Transverse colon (tissue), 3 donors: ENCODE data around the gene ZBED6.

Experiments
- POLR2A ChIP-seq: fragments of 450-650 bp; IDR thresholded peaks from one replicate; pipeline ENCODE4 v1.6.1; 2016; ENCODE audit warnings: antibody characterized with exemption, mild to moderate bottlenecking, moderate library complexity
- TF ChIP-seq, protein P1 (sequence below), 5 experiments: fragments of 200-600 bp in 3 of 5; fragments of 450-650 bp in 2 of 5; sonication (generic) in 3 of 5; IDR thresholded peaks; 1 replicate in 2 of 5; 2 replicates in 3 of 5; pipeline ENCODE4 v1.5.1; 2016 to 2017; ENCODE audit warnings: antibody characterized with exemption in 5 of 5, inconsistent platforms in 3 of 5, mild to moderate bottlenecking in 2 of 5, moderate library complexity in 1 of 5

DNA sequence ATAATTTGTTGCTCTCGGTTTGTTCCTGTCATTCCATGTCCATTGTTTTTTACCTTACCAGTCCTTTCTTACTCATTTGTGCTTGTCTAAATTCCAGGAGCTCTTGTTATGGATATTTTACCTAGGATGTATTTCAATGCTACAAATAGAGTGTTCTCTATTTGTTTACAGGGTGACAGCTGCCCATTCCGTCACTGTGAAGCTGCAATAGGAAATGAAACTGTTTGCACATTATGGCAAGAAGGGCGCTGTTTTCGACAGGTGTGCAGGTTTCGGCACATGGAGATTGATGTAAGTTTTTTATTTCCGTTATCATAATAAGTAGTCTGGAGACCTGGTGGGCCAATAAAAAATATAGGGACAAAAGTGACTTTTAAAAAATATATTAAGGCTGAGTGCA is 23.0 kb downstream of the ZBED6 start:
- no peak for TF ChIP-seq POLR2A
- TF ChIP-seq, protein P1, sequence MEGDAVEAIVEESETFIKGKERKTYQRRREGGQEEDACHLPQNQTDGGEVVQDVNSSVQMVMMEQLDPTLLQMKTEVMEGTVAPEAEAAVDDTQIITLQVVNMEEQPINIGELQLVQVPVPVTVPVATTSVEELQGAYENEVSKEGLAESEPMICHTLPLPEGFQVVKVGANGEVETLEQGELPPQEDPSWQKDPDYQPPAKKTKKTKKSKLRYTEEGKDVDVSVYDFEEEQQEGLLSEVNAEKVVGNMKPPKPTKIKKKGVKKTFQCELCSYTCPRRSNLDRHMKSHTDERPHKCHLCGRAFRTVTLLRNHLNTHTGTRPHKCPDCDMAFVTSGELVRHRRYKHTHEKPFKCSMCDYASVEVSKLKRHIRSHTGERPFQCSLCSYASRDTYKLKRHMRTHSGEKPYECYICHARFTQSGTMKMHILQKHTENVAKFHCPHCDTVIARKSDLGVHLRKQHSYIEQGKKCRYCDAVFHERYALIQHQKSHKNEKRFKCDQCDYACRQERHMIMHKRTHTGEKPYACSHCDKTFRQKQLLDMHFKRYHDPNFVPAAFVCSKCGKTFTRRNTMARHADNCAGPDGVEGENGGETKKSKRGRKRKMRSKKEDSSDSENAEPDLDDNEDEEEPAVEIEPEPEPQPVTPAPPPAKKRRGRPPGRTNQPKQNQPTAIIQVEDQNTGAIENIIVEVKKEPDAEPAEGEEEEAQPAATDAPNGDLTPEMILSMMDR (IDR thresholded peaks at IDR 0.05) = no peak
